IPS-11a (cell line): Measurements from ENCODE around the gene ACTL8.

Experiments used
- H3K4me3 ChIP-seq: one replicate; pipeline ENCODE4 v1.5.1; 2013; ENCODE audit warnings: low read depth, low read length, control low read depth

The ACTL8 gene

GRCh38 chr1:17873007-17873675 lies 118.0 kb downstream of the ACTL8 start:
- no peak overlapping the region for H3K4me3 ChIP-seq

- no peak overlapping the region for H3K4me3 ChIP-seq
These were observed 119.1 kb downstream of the ACTL8 start for GRCh38 chr1:17874231-17874630.

GRCh38 chr1:17874710-17875109 lies 119.6 kb downstream of the ACTL8 start:
- no peak overlapping the region for H3K4me3 ChIP-seq

GRCh38 chr1:17875171-17875881 lies 120.2 kb downstream of the ACTL8 start:
- H3K4me3 ChIP-seq: no peak overlapping the region

- H3K4me3 ChIP-seq: no peak overlapping the region
These were observed 120.7 kb downstream of the ACTL8 start for GRCh38 chr1:17875882-17876280.
